ENCODE measurements around the gene OR5AU1. TPM values are rescaled to one million over a fixed set of nuclear protein-coding genes. Genes with fewer than 3 reads are reported as not detected.
A peak's percentile ranks its signal among the peaks of the same experiment; 100 is the strongest.

Gene OR5AU1
- polyA plus RNA-seq, 1 donor (not counting 4 experiments of a cell fraction or from before 2014, with no cell fraction given): not detected

DNA sequence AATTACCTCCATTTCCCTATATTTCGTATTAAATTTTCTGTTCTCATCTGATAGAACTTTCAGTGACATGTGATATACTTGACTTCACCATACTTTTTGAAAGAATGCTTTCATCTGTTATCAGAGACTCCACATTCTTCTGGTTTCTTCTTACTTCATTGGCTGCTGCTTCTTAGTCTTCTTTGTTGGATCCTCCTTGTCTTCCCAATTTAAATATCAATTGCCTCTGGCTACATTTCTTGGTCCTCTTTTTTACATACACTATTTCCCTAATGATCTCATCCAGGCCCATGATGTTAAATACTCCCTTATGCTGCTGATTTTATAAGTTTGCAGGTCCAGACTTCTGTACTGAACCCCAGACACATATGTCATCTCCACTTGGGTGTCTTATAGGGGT lies 22.0 kb downstream of the OR5AU1 start:
- Histone ChIP-seq H3K9me1 (ENCODE audit: control insufficient read depth, extremely low read depth, insufficient read depth, low read length) (no peaks in the 10 kb centered on the region), H3K27me3 (ENCODE audit: control insufficient read depth, extremely low read depth, insufficient read depth, low read length) (no peaks in the 10 kb centered on the region), H4K20me1 (ENCODE audit: control insufficient read depth, extremely low read depth, insufficient read depth, low read length) (no peaks in the 10 kb centered on the region), H3K9ac (ENCODE audit: control insufficient read depth, extremely low read depth, insufficient read depth, low read length) (no peak overlapping the region), H3K79me2 (ENCODE audit: control insufficient read depth, insufficient read depth, low read length) (no peaks in the 10 kb centered on the region), H3K27ac (ENCODE audit: control insufficient read depth, insufficient read depth, low read length) (no peak overlapping the region), H3K4me3 (ENCODE audit: control insufficient read depth in 2 of 3, extremely low read depth in 1 of 3, insufficient read depth in 2 of 3, low read depth in 1 of 3, low read length in 3 of 3) (no peak overlapping the region), H3K4me2 (ENCODE audit: control insufficient read depth, extremely low read depth, insufficient read depth, low read depth, low read length) (no peak overlapping the region), H2AFZ (ENCODE audit: control insufficient read depth, low read length) (no peak overlapping the region), H3K36me3 (ENCODE audit: control insufficient read depth in 2 of 2, extremely low read depth in 1 of 2, insufficient read depth in 2 of 2, low read length in 2 of 2) (no peaks in the 10 kb centered on the region), H3K9me3 (ENCODE audit: control insufficient read depth, low read depth, low read length) (no peaks in the 10 kb centered on the region), H3K4me1 (ENCODE audit: control insufficient read depth, extremely low read depth, insufficient read depth, low read length) (no peaks in the 10 kb centered on the region)
- no peak for FAIRE-seq
- dilution Hi-C loops (cut with MboI; ENCODE audit: extremely low pct_ligation_motif_present, low sequenced_read_pairs): no loop called here
- TF ChIP-seq, protein P1, sequence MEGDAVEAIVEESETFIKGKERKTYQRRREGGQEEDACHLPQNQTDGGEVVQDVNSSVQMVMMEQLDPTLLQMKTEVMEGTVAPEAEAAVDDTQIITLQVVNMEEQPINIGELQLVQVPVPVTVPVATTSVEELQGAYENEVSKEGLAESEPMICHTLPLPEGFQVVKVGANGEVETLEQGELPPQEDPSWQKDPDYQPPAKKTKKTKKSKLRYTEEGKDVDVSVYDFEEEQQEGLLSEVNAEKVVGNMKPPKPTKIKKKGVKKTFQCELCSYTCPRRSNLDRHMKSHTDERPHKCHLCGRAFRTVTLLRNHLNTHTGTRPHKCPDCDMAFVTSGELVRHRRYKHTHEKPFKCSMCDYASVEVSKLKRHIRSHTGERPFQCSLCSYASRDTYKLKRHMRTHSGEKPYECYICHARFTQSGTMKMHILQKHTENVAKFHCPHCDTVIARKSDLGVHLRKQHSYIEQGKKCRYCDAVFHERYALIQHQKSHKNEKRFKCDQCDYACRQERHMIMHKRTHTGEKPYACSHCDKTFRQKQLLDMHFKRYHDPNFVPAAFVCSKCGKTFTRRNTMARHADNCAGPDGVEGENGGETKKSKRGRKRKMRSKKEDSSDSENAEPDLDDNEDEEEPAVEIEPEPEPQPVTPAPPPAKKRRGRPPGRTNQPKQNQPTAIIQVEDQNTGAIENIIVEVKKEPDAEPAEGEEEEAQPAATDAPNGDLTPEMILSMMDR (optimal IDR thresholded peaks at IDR 0.05 in 1 of 3, IDR thresholded peaks at IDR 0.05 in 1 of 3, conservative IDR thresholded peaks at IDR 0.05 in 1 of 3; ENCODE audit: extremely low read depth in 1 of 3, insufficient read depth in 2 of 3, low read length in 3 of 3): no peak
- no peak for TF ChIP-seq EZH2 (IDR thresholded peaks at IDR 0.05; ENCODE audit: low read length)
- no peak for DNase-seq (ENCODE audit: low read depth, low spot score)

DNA sequence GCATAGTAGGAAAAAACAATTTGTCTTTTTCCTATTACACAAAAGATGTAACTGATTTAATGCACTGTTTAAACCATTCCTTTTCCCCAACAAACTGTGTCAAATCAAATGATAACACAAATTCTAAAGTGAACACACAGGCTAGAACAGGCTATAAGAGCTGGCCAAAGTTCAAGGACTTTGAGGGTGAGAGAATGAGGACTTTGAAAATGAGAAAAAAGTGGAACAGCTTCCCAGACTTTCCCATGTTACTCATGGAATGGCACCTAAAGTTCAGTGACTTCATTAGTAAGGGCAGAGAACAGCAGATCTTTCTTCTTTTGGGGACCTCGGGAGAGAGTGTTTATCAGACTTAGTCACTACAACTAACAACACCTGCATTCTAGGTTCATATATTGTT lies 32.4 kb downstream of the OR5AU1 start:
- FAIRE-seq: peak; percentile 51
- no peaks in the 10 kb centered on the region for H3K9me1 ChIP-seq (ENCODE audit: control insufficient read depth, extremely low read depth, insufficient read depth, low read length)
- H3K36me3 ChIP-seq (ENCODE audit: control insufficient read depth in 2 of 2, extremely low read depth in 1 of 2, insufficient read depth in 2 of 2, low read length in 2 of 2): no peaks in the 10 kb centered on the region
- H4K20me1 ChIP-seq (ENCODE audit: control insufficient read depth, extremely low read depth, insufficient read depth, low read length): no peaks in the 10 kb centered on the region
- H3K4me3 ChIP-seq (ENCODE audit: control insufficient read depth in 2 of 3, extremely low read depth in 1 of 3, insufficient read depth in 2 of 3, low read depth in 1 of 3, low read length in 3 of 3): no peak overlapping the region
- no peak overlapping the region for H2AFZ ChIP-seq (ENCODE audit: control insufficient read depth, low read length)
- H3K4me2 ChIP-seq (ENCODE audit: control insufficient read depth, extremely low read depth, insufficient read depth, low read depth, low read length): no peak overlapping the region
- no peaks in the 10 kb centered on the region for H3K4me1 ChIP-seq (ENCODE audit: control insufficient read depth, extremely low read depth, insufficient read depth, low read length)
- H3K9me3 ChIP-seq (ENCODE audit: control insufficient read depth, low read depth, low read length): no peaks in the 10 kb centered on the region
- no peak for DNase-seq (ENCODE audit: low read depth, low spot score)
- H3K79me2 ChIP-seq (ENCODE audit: control insufficient read depth, insufficient read depth, low read length): no peaks in the 10 kb centered on the region
- no peak for TF ChIP-seq EZH2 (IDR thresholded peaks at IDR 0.05; ENCODE audit: low read length)
- H3K27me3 ChIP-seq (ENCODE audit: control insufficient read depth, extremely low read depth, insufficient read depth, low read length): no peaks in the 10 kb centered on the region
- H3K9ac ChIP-seq (ENCODE audit: control insufficient read depth, extremely low read depth, insufficient read depth, low read length): no peak overlapping the region
- no peak overlapping the region for H3K27ac ChIP-seq (ENCODE audit: control insufficient read depth, insufficient read depth, low read length)
- dilution Hi-C loops (cut with MboI; ENCODE audit: extremely low pct_ligation_motif_present, low sequenced_read_pairs): no loop called here

DNA sequence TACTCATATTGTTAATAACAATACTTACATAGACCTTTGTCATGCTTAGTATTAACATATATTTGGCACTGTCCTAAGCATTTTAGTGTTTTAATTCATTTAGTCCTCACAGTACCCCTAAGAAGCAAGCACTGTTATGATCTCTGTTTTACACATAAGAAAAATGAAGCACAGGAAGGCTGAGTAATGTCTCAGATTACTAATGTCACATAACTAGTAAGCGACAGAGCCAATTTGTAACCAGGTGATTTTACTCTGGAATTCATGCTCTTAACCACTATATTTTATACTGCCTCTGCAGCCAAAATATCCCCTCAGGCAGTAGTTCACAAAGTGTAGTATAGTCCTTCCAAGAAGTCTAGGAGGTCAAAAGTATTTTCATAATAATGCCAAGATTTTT lies 34.7 kb downstream of the OR5AU1 start:
- DNase-seq (ENCODE audit: low read depth, low spot score): no peak
- dilution Hi-C loops (cut with MboI; ENCODE audit: extremely low pct_ligation_motif_present, low sequenced_read_pairs): no loop called here

More for the DNA sequence above, 34.7 kb downstream of the OR5AU1 start:
- H3K9ac ChIP-seq (ENCODE audit: control insufficient read depth, extremely low read depth, insufficient read depth, low read length): no peak overlapping the region
- no peak overlapping the region for H2AFZ ChIP-seq (ENCODE audit: control insufficient read depth, low read length)
- H3K79me2 ChIP-seq (ENCODE audit: control insufficient read depth, insufficient read depth, low read length): no peaks in the 10 kb centered on the region
- no peak overlapping the region for H3K27ac ChIP-seq (ENCODE audit: control insufficient read depth, insufficient read depth, low read length)
- FAIRE-seq: no peak
- H4K20me1 ChIP-seq (ENCODE audit: control insufficient read depth, extremely low read depth, insufficient read depth, low read length): no peaks in the 10 kb centered on the region
- no peaks in the 10 kb centered on the region for H3K4me1 ChIP-seq (ENCODE audit: control insufficient read depth, extremely low read depth, insufficient read depth, low read length)
- H3K9me1 ChIP-seq (ENCODE audit: control insufficient read depth, extremely low read depth, insufficient read depth, low read length): no peaks in the 10 kb centered on the region
- no peaks in the 10 kb centered on the region for H3K27me3 ChIP-seq (ENCODE audit: control insufficient read depth, extremely low read depth, insufficient read depth, low read length)
- TF ChIP-seq, protein P1 (optimal IDR thresholded peaks at IDR 0.05 in 1 of 3, IDR thresholded peaks at IDR 0.05 in 1 of 3, conservative IDR thresholded peaks at IDR 0.05 in 1 of 3; ENCODE audit: extremely low read depth in 1 of 3, insufficient read depth in 2 of 3, low read length in 3 of 3): no peak
- TF ChIP-seq EZH2 (IDR thresholded peaks at IDR 0.05; ENCODE audit: low read length): no peak
- no peak overlapping the region for H3K4me2 ChIP-seq (ENCODE audit: control insufficient read depth, extremely low read depth, insufficient read depth, low read depth, low read length)
- no peaks in the 10 kb centered on the region for H3K36me3 ChIP-seq (ENCODE audit: control insufficient read depth in 2 of 2, extremely low read depth in 1 of 2, insufficient read depth in 2 of 2, low read length in 2 of 2)
- no peaks in the 10 kb centered on the region for H3K9me3 ChIP-seq (ENCODE audit: control insufficient read depth, low read depth, low read length)
- no peak overlapping the region for H3K4me3 ChIP-seq (ENCODE audit: control insufficient read depth in 2 of 3, extremely low read depth in 1 of 3, insufficient read depth in 2 of 3, low read depth in 1 of 3, low read length in 3 of 3)

All from keratinocyte (primary cell).